Kidney epithelial cell (primary cell): ENCODE data around the gene RSBN1L. TPM values are rescaled to one million over a fixed set of nuclear protein-coding genes. Genes with fewer than 3 reads are reported as not detected.
"Not testable (repeated sequence)": the region's sequence is repeated elsewhere in the genome, so short reads cannot be mapped to it uniquely, and the experiment has no call there.

Experiments
- DNase-seq: peaks from one replicate; pipeline ENCODE4 v3.0.0-alpha.2; 2010; ENCODE audit warnings: low read depth
- H3K27me3 ChIP-seq: 2 replicates; pipeline ENCODE4 v1.6.0; 2011; ENCODE audit warnings: low read length; ENCODE audit not compliant: control insufficient read depth, insufficient read depth
- H3K36me3 ChIP-seq: 2 replicates; pipeline ENCODE4 v1.5.1; 2011; ENCODE audit warnings: low read length; ENCODE audit not compliant: control insufficient read depth, insufficient read depth
- H3K4me3 ChIP-seq: 2 replicates; pipeline ENCODE4 v1.5.1; 2011; ENCODE audit warnings: low read depth, mild to moderate bottlenecking, control low read depth, low read length
- CTCF ChIP-seq: IDR thresholded peaks from 2 replicates; pipeline ENCODE4 v1.5.1; 2011; ENCODE audit warnings: mild to moderate bottlenecking, moderate library complexity, low read length, control low read depth, inconsistent platforms; ENCODE audit not compliant: insufficient read depth, poor library complexity, severe bottlenecking
- total RNA-seq: library from RNA; depleted of rRNA; stranded (reverse); fragments of >200 nt; gene quantifications from 2 replicates; pipeline ENCODE4 v1.2.3, GENCODE V29; 2015

The RSBN1L gene
- total RNA-seq, 1 donor from 2014 or later = 8.7 TPM

GRCh38 chr7:77710861-77711260, 14.6 kb downstream of the RSBN1L start:
- no peak overlapping the region for H3K4me3 ChIP-seq
- DNase-seq = no peak
- no peaks in the 10 kb centered on the region for H3K36me3 ChIP-seq
- H3K27me3 ChIP-seq = no peaks in the 10 kb centered on the region
- TF ChIP-seq CTCF = no peak

- H3K36me3 ChIP-seq = no peaks in the 10 kb centered on the region
- H3K27me3 ChIP-seq = no peaks in the 10 kb centered on the region
- DNase-seq = no peak
- H3K4me3 ChIP-seq = no peak overlapping the region
- TF ChIP-seq CTCF = no peak
Measured at GRCh38 chr7:77714195-77714594, 17.9 kb downstream of the RSBN1L start.

- not testable (repeated sequence) for H3K4me3 ChIP-seq, H3K36me3 ChIP-seq, DNase-seq, H3K27me3 ChIP-seq
Measured at GRCh38 chr7:77714931-77715330, 18.7 kb downstream of the RSBN1L start.

- Histone ChIP-seq H3K4me3 (no peak overlapping the region), H3K27me3 (no peaks in the 10 kb centered on the region), H3K36me3 (no peaks in the 10 kb centered on the region)
- no peak for TF ChIP-seq CTCF
- no peak for DNase-seq
Measured at GRCh38 chr7:77716804-77717203, 20.5 kb downstream of the RSBN1L start.

- not testable (repeated sequence) for H3K4me3 ChIP-seq, H3K27me3 ChIP-seq, DNase-seq, H3K36me3 ChIP-seq
Measured at GRCh38 chr7:77717566-77717965, 21.3 kb downstream of the RSBN1L start.

GRCh38 chr7:77727527-77727926, 31.3 kb downstream of the RSBN1L start:
- no peak overlapping the region for H3K4me3 ChIP-seq
- no peaks in the 10 kb centered on the region for H3K27me3 ChIP-seq
- no peak for TF ChIP-seq CTCF
- H3K36me3 ChIP-seq = no peaks in the 10 kb centered on the region
- DNase-seq = no peak

GRCh38 chr7:77727936-77728701, 31.9 kb downstream of the RSBN1L start:
- Histone ChIP-seq H3K36me3 (no peaks in the 10 kb centered on the region), H3K4me3 (no peak overlapping the region), H3K27me3 (no peaks in the 10 kb centered on the region)
- DNase-seq = no peak
- TF ChIP-seq CTCF = no peak
